ENCODE measurements around the gene RBM46.
A peak's percentile ranks its signal among the peaks of the same experiment; 100 is the strongest.

RBM46 gene

GRCh38 chr4:154760895-154761294, 20.2 kb upstream of the RBM46 start:
- TF ChIP-seq CTCF (IDR thresholded peaks at IDR 0.05; ENCODE audit: low read depth, low read length): no peak

GRCh38 chr4:154778264-154778663, 2.8 kb upstream of the RBM46 start:
- no peak for TF ChIP-seq CTCF (IDR thresholded peaks at IDR 0.05; ENCODE audit: low read depth, low read length)
- DNase-seq (ENCODE audit: extremely low read depth, low read depth): no peak

More at GRCh38 chr4:154760895-154761294, 20.2 kb upstream of the RBM46 start:
- DNase-seq (ENCODE audit: extremely low read depth, low read depth): no peak

GRCh38 chr4:154779362-154779947, 1.6 kb upstream of the RBM46 start:
- TF ChIP-seq CTCF (IDR thresholded peaks at IDR 0.05; ENCODE audit: low read depth, low read length): peak; percentile 59
- DNase-seq (ENCODE audit: extremely low read depth, low read depth): no peak

GRCh38 chr4:154781983-154782293, 866 bp downstream of the RBM46 start:
- no peak for TF ChIP-seq CTCF (IDR thresholded peaks at IDR 0.05; ENCODE audit: low read depth, low read length)
- DNase-seq (ENCODE audit: extremely low read depth, low read depth): no peak

- TF ChIP-seq CTCF (IDR thresholded peaks at IDR 0.05; ENCODE audit: low read depth, low read length): peak; percentile 69
- DNase-seq (ENCODE audit: extremely low read depth, low read depth): peak; percentile 19
These were observed 26.1 kb downstream of the RBM46 start for GRCh38 chr4:154807042-154807630.

GRCh38 chr4:154818230-154818629, 37.2 kb downstream of the RBM46 start:
- TF ChIP-seq CTCF (IDR thresholded peaks at IDR 0.05; ENCODE audit: low read depth, low read length): no peak
- no peak for DNase-seq (ENCODE audit: extremely low read depth, low read depth)

- no peak for TF ChIP-seq CTCF (IDR thresholded peaks at IDR 0.05; ENCODE audit: low read depth, low read length)
- peak; percentile 39 for DNase-seq (ENCODE audit: extremely low read depth, low read depth)
These were observed 41.7 kb downstream of the RBM46 start for GRCh38 chr4:154822775-154823174.

All from AG09319 (cell line).